Right ventricle myocardium superior (tissue), 1 donor: Measurements from ENCODE around the gene MBTD1. TPM values are rescaled to one million over a fixed set of nuclear protein-coding genes. Genes with fewer than 3 reads are reported as not detected.
"Not testable (repeated sequence)": the region's sequence is repeated elsewhere in the genome, so short reads cannot be mapped to it uniquely, and the experiment has no call there.

Experiments
- ATAC-seq: fragments of 200-7000 bp; cut with Tn5 transposase; one replicate; pipeline ENCODE4 v1.9.1; 2020; ENCODE audit warnings: mild to moderate bottlenecking; ENCODE audit not compliant: poor library complexity
- DNase-seq: peaks from one replicate; pipeline ENCODE4 v3.0.0-alpha.2; 2020
- intact Hi-C: fragments of 100-400 bp; cut with DNase I; formaldehyde crosslinking; loops from one replicate; pipeline ENCODE4 v1.11.2; 2022
- total RNA-seq: library from RNA; stranded (reverse); fragmentation: NEBNext Ultra II Directional; extraction: Animal tissue kit (Norgen Biotek cat#: 25700); gene quantifications from one replicate; pipeline ENCODE4 v1.2.1, GENCODE V29; 2021
- donor health status: DM: no; HTN: yes; CAD: no; lungs with severe emphysema.

MBTD1 gene
- total RNA-seq, 1 donor from 2014 or later, result 5.8 TPM

DNA sequence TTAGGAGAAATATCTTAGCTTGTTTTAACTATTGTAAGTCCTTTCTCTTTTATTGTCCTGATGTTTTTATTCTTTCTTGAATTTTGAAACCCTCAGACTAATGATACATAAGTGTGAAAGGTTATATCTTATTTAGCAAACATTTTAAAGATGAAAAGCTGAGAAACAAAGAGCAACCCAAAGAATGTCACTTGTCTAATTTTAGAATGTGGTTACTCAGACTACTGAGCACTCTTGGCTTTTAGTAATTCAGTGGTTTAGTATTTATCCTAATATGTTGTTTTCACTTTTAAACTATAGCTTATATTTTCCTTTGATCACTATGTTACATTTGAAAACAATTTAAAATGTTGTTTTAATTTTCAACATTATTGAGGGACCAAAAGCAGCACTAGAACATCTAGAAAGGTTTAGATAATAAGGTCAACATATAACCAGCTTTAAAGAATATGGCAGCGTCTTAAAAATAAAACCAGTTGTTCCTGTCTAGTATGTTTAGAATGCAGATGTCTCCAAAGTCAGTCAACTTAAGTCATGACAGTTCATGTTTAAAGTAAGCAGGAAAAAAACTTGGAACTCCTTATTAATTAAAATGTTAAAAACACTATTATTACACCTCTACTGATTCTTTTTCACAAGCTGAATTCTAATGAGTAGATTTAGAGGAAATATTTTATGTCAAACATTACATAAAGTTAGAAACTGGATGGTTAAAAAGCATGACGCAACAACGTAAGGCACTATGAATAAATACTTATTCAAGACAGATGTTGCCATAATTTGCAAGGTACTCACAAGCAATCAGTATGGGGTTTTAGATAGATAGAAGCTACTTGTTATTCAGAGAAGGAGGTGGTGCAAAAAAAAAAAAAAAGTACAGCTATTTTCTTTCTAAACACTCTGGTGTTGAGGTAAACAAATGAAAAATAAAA lies 2.4 kb downstream of the MBTD1 start:
- no peak for ATAC-seq
- intact Hi-C loops, result no loop called here
- no peak for DNase-seq

DNA sequence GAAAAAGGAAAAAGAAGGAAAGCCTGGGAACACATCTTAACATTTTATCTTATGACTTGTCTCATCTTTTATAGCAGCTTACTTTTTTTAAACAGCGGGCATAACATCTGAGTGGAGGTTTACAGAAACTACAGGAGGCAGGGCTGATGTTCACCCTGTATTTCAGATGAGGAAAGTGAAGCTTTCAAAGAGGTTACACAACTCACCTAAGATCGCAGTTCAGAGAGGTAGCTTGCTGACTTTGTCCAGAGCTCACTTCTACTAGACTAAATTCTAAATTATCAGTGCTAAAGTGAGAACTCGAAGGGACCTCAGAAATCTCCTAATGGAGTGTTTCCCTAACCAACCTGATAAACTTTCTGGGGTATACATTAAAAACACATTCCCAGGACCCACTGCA lies 3.7 kb downstream of the MBTD1 start:
- intact Hi-C loops, result no loop called here
- DNase-seq, result no peak
- ATAC-seq, result no peak

- intact Hi-C loops, result no loop called here
- DNase-seq, result no peak
- ATAC-seq, result no peak
Observed at GRCh38 chr17:51255673-51256072, 4.2 kb downstream of the MBTD1 start.

DNA sequence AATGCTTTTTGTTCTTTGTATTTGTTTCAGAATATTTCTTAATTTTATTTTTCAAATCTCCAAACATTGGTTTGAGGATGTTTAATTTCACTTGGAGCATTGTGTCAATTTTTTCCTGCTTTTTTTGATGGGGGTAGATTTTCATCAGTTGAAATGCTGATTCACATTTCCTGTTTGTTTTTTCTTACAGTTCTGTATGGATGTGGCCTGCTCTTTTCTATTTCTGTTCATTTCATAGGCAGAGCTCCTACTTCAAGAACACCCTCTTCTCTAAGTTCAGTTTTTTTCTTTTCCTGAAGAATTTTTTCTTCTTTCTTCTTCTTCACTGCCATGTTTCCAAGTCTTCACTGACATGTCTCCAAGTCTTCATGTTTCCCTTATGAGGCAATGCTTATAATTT lies 8.8 kb downstream of the MBTD1 start:
- intact Hi-C loops, result no loop called here
- ATAC-seq, result no peak
- no peak for DNase-seq

DNA sequence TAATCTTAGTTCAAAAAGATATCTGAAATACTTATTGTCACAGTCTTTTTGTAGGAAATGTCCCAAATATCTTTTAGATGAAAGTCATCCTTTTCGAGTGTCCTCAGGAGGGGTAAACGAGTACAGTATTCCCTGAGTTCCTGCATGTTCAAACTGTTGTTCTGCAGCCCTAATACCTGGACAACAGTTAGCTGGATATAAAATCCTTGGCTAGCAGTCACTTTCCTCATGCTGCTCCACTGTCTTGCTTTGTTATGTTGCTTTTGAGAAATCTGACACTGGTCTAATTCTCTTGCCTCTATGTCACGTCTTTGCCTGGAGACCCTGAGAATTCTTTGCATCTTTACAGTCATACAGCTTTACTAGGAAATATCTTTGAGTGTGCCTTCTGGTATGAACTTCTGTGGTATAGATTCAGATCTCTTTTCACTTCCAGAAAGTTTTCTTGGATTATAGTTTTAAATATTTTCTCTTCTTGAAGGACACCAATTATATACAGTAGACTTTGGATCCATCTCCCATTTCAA lies 9.5 kb downstream of the MBTD1 start:
- intact Hi-C loops, result no loop called here
- no peak for DNase-seq
- no peak for ATAC-seq

GRCh38 chr17:51245535-51245934 lies 14.3 kb downstream of the MBTD1 start:
- DNase-seq, result no peak

DNA sequence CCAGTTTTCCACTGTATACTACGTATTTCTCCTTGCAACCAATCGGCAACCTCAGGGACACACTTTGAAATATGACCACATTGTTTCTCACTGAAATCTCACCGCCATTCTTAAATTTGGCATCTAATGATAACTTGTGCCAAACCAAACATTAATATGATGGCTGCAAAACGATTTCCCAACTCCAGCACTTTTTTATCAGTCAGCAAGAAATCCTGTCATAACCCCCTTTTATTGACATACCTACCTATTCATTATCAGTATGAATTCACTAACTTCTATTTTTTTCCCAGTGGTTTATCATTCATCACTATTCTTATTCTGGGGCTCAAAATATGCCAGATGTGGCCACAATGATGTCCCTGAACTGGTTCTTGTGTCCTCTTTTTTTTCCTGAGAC lies 15.8 kb downstream of the MBTD1 start:
- intact Hi-C loops, result no loop called here
- ATAC-seq, result no peak

More at GRCh38 chr17:51245535-51245934, 14.3 kb downstream of the MBTD1 start:
- intact Hi-C loops, result no loop called here
- ATAC-seq, result no peak

DNA sequence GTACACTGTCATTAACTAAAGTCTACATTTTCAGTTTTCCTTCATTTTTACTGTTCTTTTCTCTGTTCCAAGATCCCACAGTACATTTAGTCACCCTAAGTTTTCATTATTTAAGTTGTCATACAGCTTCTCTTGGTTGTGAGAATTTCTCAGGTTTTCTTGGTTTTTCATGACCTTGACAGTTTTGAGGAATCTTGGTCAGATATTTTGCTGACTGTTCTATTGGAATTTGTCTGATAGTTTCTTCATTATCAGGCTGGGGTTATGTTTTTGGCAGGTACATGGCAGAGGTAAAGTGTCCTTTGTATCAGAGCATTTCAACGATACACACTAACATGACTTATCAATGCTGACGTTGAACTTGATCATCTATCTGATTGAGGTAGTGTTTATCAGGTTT lies 19.6 kb downstream of the MBTD1 start:
- intact Hi-C loops, result no loop called here
- ATAC-seq (no peak), DNase-seq (no peak)

More for the DNA sequence above, 15.8 kb downstream of the MBTD1 start:
- DNase-seq, result no peak

- ATAC-seq, result no peak
- DNase-seq, result no peak
- intact Hi-C loops, result no loop called here
Observed at GRCh38 chr17:51238255-51238887, 21.5 kb downstream of the MBTD1 start.

- ATAC-seq (no peak), DNase-seq (no peak)
- intact Hi-C loops, result no loop called here
Observed at GRCh38 chr17:51234162-51234561, 25.7 kb downstream of the MBTD1 start.

DNA sequence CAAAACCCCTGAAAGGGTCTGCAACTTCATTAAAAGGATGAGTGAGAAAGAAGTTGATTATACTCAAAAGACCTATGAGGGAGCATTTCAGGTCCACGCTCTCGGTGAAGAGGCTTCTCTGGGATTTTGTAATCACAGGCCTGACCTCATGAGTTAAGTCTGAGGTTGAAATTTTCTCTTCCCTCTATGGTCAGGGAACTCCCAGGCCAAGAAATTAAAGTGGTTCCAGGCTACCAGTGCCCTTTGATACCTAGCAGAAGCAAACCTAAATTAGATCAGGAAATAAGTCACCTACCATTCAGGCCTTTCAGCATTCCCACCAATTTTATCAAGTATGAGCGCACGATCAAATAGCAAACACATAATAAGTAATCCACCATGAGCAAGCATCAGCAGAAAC lies 27.9 kb downstream of the MBTD1 start:
- no peak for DNase-seq
- ATAC-seq, result peak; percentile 16
- intact Hi-C loops, result no loop called here

DNA sequence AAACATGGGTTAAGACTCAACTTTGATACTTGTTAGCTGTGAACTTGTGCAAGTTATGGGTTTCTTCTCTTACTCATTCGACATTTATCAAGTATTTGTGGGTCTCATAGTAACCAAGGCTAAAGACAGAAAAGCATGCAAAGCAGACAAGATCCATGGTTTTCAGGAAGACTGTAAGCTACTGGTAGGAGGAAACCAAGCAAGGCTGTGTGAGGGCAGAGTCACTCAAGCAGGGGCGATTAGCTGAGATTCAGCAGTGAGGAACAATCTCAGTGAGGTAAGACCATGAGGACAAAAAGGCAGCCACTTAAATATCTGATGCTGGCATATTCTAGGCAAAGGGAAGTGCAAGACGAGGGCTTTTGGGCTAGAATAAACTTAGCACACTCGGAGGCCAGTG lies 29.5 kb downstream of the MBTD1 start:
- ATAC-seq (no peak), DNase-seq (no peak)
- intact Hi-C loops, result no loop called here

GRCh38 chr17:51229889-51230288 lies 30.0 kb downstream of the MBTD1 start:
- ATAC-seq, result no peak
- intact Hi-C loops, result no loop called here

DNA sequence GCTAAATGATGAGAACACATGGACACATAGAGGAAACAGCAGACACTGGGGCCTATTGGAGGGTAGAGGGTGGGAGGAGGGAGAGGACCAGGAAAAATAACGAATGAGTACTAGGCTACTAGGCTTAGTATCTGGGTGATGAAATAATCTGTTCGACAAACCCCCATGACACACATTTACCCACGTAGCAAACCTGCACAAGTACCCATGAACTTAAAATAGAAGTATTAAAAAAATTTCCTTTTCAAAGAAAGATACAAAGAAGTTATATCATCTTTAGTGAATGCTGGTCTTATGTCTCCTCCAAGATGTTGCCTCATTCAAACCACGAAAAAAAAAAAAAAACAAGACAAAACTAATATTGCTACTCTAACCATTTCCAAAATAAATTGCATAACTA lies 31.7 kb downstream of the MBTD1 start:
- DNase-seq (no peak), ATAC-seq (peak; percentile 38)
- intact Hi-C loops, result no loop called here

More at GRCh38 chr17:51229889-51230288, 30.0 kb downstream of the MBTD1 start:
- DNase-seq, result no peak

- DNase-seq, intact Hi-C loops, ATAC-seq: not testable (repeated sequence)
Observed at GRCh38 chr17:51225523-51225922, 34.3 kb downstream of the MBTD1 start.

- DNase-seq (no peak), ATAC-seq (peak; percentile 15)
- intact Hi-C loops, result no loop called here
Observed at GRCh38 chr17:51224402-51225262, 35.2 kb downstream of the MBTD1 start.

- intact Hi-C loops, result no loop called here
- ATAC-seq (no peak), DNase-seq (no peak)
Observed at GRCh38 chr17:51221322-51221721, 38.5 kb downstream of the MBTD1 start.

GRCh38 chr17:51217946-51218345 lies 41.9 kb downstream of the MBTD1 start:
- intact Hi-C loops, result no loop called here
- DNase-seq (no peak), ATAC-seq (no peak)

DNA sequence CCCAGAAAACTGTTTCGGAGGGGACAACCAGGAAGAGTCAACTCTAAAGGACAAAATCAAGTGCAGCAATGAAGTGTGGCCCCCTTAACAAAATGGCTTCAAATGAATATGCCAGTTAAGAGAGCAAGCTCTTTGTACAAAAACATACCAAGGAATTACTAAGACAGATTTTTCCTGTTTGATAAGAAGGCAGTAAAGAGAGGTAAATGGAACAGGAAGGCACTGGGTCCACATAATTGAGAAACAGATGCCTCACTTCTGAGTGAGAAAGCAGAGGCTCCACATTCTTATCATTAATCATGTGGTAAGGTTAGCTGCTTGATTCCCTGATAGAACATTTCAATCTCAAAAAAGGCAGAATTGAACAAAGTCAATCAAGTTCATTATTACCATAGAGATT lies 44.9 kb downstream of the MBTD1 start:
- DNase-seq (no peak), ATAC-seq (no peak)
- intact Hi-C loops, result no loop called here
